PC-3 (cell line): ENCODE results near the gene SNX9. TPM values are rescaled to one million over a fixed set of nuclear protein-coding genes. Genes with fewer than 3 reads are reported as not detected.

Source experiments
- ATAC-seq: fragments of 200-7000 bp; cut with Tn5 transposase; 2 replicates; pipeline ENCODE4 v1.9.1; 2020; ENCODE audit warnings: mild to moderate bottlenecking, moderate library complexity
- BruUV-seq: library from RNA; stranded (reverse); fragments of 400-500 nt; replicated peaks from 2 replicates; lab custom pipeline; 2021; lab: Mats Ljungman, UMichigan
- CTCF ChIA-PET: fragments of 300-600 bp; sonication (Branson Sonifier 250); formaldehyde crosslinking; loops from one replicate; lab custom pipeline; 2022; ENCODE audit warnings: antibody characterized with exemption; lab: Charles Lee
- POLR2A ChIA-PET: fragments of 300-600 bp; sonication (Branson Sonifier 250); formaldehyde crosslinking; loops from one replicate; lab custom pipeline; 2022; ENCODE audit warnings: antibody characterized with exemption; ENCODE audit not compliant: unreplicated experiment; lab: Charles Lee
- DNase-seq: peaks from one replicate; pipeline ENCODE4 v3.0.0-alpha.2; 2015
- H2AFZ ChIP-seq: fragments of 300-600 bp; sonication (generic); 2 replicates; pipeline ENCODE4 v1.6.0; 2016; ENCODE audit warnings: antibody characterized with exemption, low read length
- H3F3A ChIP-seq: fragments of 300-600 bp; sonication (generic); one replicate; pipeline ENCODE4 v1.6.0; 2017; ENCODE audit warnings: antibody characterized with exemption, low read length, control low read depth, mild to moderate bottlenecking; ENCODE audit not compliant: unreplicated experiment
- H3K27ac ChIP-seq: fragments of 300-600 bp; sonication (generic); 2 replicates; pipeline ENCODE4 v1.5.1; 2016; ENCODE audit warnings: mild to moderate bottlenecking, low read length
- H3K27me3 ChIP-seq: fragments of 300-600 bp; sonication (generic); 2 replicates; pipeline ENCODE4 v1.6.1; 2016; ENCODE audit warnings: low read length, mixed read lengths
- H3K36me3 ChIP-seq: fragments of 300-600 bp; sonication (generic); 2 replicates; pipeline ENCODE4 v1.6.1; 2016; ENCODE audit warnings: low read depth, mixed run types, low read length, mixed read lengths
- H3K4me1 ChIP-seq: fragments of 300-600 bp; sonication (generic); 2 replicates; pipeline ENCODE4 v1.5.1; 2016; ENCODE audit warnings: low read length; ENCODE audit not compliant: insufficient read depth
- H3K4me2 ChIP-seq: fragments of 300-600 bp; sonication (generic); 2 replicates; pipeline ENCODE4 v1.6.0; 2016; ENCODE audit warnings: low read length
- H3K4me3 ChIP-seq: fragments of 300-600 bp; sonication (generic); 2 replicates; pipeline ENCODE4 v1.5.1; 2016; ENCODE audit warnings: mild to moderate bottlenecking, low read length, mixed read lengths
- H3K79me2 ChIP-seq: fragments of 300-600 bp; sonication (generic); 2 replicates; pipeline ENCODE4 v1.6.1; 2017; ENCODE audit warnings: low read length, mixed read lengths
- H3K9ac ChIP-seq: fragments of 300-600 bp; sonication (generic); 2 replicates; pipeline ENCODE4 v1.6.0; 2016; ENCODE audit warnings: mild to moderate bottlenecking, low read length
- H3K9me2 ChIP-seq: fragments of 300-600 bp; sonication (generic); replicated peaks from 2 replicates; pipeline ENCODE4 v1.6.1; 2016; ENCODE audit warnings: mixed run types, low read length, mixed read lengths
- H3K9me3 ChIP-seq: fragments of 300-600 bp; sonication (generic); 2 replicates; pipeline ENCODE4 v1.6.1; 2016; ENCODE audit warnings: low read length, mixed read lengths
- H4K20me1 ChIP-seq: fragments of 300-600 bp; sonication (generic); 2 replicates; pipeline ENCODE4 v1.6.1; 2016; ENCODE audit warnings: low read length, mixed read lengths
- EZH2 ChIP-seq: fragments of 300-600 bp; sonication (generic); IDR thresholded peaks from one replicate; pipeline ENCODE4 v1.6.1; 2017; ENCODE audit warnings: antibody characterized with exemption, mild to moderate bottlenecking, low read length; ENCODE audit not compliant: unreplicated experiment
- EZH2phosphoT487 ChIP-seq: fragments of 300-600 bp; sonication (generic); IDR thresholded peaks from 2 replicates; pipeline ENCODE4 v1.6.1; 2018; ENCODE audit warnings: mild to moderate bottlenecking, antibody characterized with exemption, low read length, borderline replicate concordance
- intact Hi-C: fragments of 100-400 bp; cut with micrococcal nuclease; formaldehyde crosslinking; loops from 2 replicates; pipeline ENCODE4 v1.9.0; 2023
- total RNA-seq: library from RNA; depleted of rRNA; stranded (reverse); fragments of >200 nt; gene quantifications from 2 replicates; pipeline ENCODE4 v1.2.3, GENCODE V29; 2014
- TF ChIP-seq, protein P1 (sequence below): fragments of 300-600 bp; sonication (generic); conservative IDR thresholded peaks from 2 replicates; pipeline ENCODE4 v1.5.1; 2017; ENCODE audit warnings: antibody characterized with exemption, low read depth, mild to moderate bottlenecking, low read length

The SNX9 gene
- total RNA-seq, 1 experiment from 2014 or later = 18.0 TPM

DNA sequence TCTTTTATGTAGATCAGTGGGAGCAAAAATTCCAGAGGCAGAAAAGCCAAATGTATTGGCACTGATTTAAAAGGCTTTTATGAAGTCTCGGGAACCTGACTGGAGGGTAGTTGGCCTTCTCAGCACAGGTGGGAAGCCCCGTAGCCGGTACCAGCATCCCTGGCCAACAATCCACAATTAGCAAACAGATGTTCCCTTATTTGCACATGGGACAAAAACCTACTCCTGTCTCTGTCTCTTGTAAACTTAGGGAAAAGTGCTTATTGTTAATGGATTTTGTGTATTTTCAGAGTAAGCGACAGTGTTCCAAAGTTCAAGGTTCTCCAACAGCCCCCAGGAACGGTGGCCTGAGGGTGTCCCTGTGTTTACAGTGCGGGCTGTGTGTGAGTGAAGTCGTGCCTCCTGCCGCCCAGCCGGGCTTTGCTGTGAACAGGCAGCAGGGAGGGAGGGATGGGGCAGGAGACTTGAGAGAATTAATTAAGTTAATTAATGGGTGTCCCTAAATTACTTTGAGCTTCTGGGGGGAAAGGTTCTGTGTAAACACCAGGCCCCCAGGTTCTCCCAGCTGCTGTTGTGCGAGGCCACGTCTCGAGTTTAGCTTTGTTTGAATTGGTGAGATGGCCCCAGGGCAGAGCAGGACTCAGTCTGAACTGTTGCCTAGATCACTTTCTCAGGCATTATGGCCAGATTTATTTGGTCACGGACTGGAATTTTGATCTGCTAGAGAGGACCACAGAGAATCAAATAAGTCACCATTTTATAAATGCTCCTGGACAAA lies 162.5 kb downstream of the SNX9 start:
- Histone ChIP-seq H3K4me1 (peaks cover 56% of the 10 kb centered on the region), H3K27ac (peak overlapping the region; percentile 76), H3F3A (peaks cover 4% of the 10 kb centered on the region), H4K20me1 (peaks cover 17% of the 10 kb centered on the region), H3K27me3 (no peaks in the 10 kb centered on the region), H3K36me3 (no peaks in the 10 kb centered on the region), H3K9me2 (no peaks in the 10 kb centered on the region), H2AFZ (peak overlapping the region; percentile 4; the same call in 1 of the 2 replicates), H3K9ac (peak overlapping the region; percentile 45), H3K4me2 (peak overlapping the region; percentile 89), H3K4me3 (peak overlapping the region; percentile 55), H3K9me3 (no peaks in the 10 kb centered on the region), H3K79me2 (peaks cover 86% of the 10 kb centered on the region)
- CTCF ChIA-PET = no interaction called here
- ATAC-seq (no peak), DNase-seq (no peak)
- no TSS peak for BruUV-seq
- TF ChIP-seq, protein P1, sequence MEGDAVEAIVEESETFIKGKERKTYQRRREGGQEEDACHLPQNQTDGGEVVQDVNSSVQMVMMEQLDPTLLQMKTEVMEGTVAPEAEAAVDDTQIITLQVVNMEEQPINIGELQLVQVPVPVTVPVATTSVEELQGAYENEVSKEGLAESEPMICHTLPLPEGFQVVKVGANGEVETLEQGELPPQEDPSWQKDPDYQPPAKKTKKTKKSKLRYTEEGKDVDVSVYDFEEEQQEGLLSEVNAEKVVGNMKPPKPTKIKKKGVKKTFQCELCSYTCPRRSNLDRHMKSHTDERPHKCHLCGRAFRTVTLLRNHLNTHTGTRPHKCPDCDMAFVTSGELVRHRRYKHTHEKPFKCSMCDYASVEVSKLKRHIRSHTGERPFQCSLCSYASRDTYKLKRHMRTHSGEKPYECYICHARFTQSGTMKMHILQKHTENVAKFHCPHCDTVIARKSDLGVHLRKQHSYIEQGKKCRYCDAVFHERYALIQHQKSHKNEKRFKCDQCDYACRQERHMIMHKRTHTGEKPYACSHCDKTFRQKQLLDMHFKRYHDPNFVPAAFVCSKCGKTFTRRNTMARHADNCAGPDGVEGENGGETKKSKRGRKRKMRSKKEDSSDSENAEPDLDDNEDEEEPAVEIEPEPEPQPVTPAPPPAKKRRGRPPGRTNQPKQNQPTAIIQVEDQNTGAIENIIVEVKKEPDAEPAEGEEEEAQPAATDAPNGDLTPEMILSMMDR = no peak
- TF ChIP-seq EZH2phosphoT487 = no peak
- TF ChIP-seq EZH2 = no peak
- intact Hi-C loops = loop anchor here (1.0 kb wide), 1 partner anchor 87 kb away; no protein-coding TSS in a partner anchor
- POLR2A ChIA-PET = no interaction called here

DNA sequence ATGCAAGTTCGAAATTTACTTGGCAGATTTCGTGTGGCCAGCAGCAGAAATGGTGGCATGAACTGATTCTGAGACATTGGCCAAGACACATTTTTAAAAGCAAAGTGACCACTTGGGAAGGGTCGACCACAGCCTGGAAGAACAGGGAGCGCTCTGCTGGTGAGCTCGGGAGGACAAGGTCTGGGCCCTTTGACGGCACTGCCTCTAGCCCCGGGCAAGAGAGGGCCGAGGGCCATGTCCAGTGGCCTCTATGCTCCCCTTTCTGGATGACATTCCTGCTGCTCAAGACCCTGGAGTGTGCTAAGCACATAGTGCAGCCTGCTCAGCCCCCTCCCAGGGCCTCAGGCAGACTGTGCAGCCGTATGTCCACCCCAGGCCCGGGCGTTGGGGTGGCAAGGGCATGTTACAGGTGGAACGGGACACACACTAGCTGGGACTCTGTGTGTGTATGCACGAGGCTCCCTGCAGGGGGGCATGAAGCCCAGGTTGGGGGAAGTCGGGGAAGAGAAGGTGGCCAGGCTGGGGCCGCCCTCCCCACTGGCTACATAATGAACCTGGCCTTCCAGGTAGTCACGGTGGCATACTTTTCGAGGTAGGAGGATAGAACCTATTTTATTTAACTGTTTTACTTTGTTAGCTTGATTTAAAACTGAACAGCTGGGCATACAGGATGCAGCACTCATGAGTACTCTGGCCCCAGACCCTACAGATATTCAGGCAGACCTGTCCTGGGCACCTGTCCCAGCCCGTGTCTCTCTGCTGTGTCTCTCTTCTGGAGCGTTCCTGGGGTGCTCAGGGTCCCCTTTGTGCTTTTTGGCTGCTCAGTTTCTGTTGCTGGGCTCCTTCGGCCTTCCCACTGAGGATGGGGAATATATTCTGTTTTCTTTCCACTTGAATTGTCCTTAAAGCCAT lies 165.0 kb downstream of the SNX9 start:
- ATAC-seq (no peak), DNase-seq (no peak)
- H3K27me3 ChIP-seq = no peaks in the 10 kb centered on the region
- H2AFZ ChIP-seq = no peak overlapping the region
- H3F3A ChIP-seq = peaks cover 4% of the 10 kb centered on the region
- no TSS peak for BruUV-seq
- no peak overlapping the region for H3K4me3 ChIP-seq
- peaks cover 21% of the 10 kb centered on the region for H4K20me1 ChIP-seq
- ChIA-PET CTCF (no interaction called here), POLR2A (no interaction called here)
- H3K9ac ChIP-seq = no peak overlapping the region
- H3K36me3 ChIP-seq = no peaks in the 10 kb centered on the region; the same call in 1 of the 2 replicates
- H3K9me3 ChIP-seq = no peaks in the 10 kb centered on the region
- TF ChIP-seq EZH2phosphoT487 (no peak), EZH2 (no peak)
- TF ChIP-seq, protein P1 = no peak
- H3K4me2 ChIP-seq = no peak overlapping the region
- H3K4me1 ChIP-seq = peaks cover 61% of the 10 kb centered on the region
- H3K9me2 ChIP-seq = no peaks in the 10 kb centered on the region
- H3K79me2 ChIP-seq = peaks cover 96% of the 10 kb centered on the region
- intact Hi-C loops = no loop called here
- no peak overlapping the region for H3K27ac ChIP-seq
